HepG2 (cell line): ENCODE data around the gene ARCN1. TPM values are rescaled to one million over a fixed set of nuclear protein-coding genes. Genes with fewer than 3 reads are reported as not detected.

Experiments
- ARNT2 ChIP-seq: sonication (generic); formaldehyde crosslinking; IDR thresholded peaks from 2 replicates; pipeline ENCODE4 v1.8.0; 2022; ENCODE audit warnings: mild to moderate bottlenecking, low read depth, missing genetic modification reagents, moderate library complexity
- GTF2F1 ChIP-seq: fragments of 150-350 bp; IDR thresholded peaks from 2 replicates; pipeline ENCODE4 v1.6.1; 2014; ENCODE audit warnings: low read length
- HNRNPL ChIP-seq: fragments of 200-400 bp; formaldehyde crosslinking; IDR thresholded peaks from 2 replicates; pipeline ENCODE4 v1.6.1; 2017; ENCODE audit warnings: mild to moderate bottlenecking, low read depth, low read length
- KLF11 ChIP-seq: IDR thresholded peaks from 2 replicates; pipeline ENCODE4 v1.6.1; 2016; ENCODE audit warnings: missing compliant biosample characterization
- KLF16 ChIP-seq, 2 experiments: sonication (generic) in 1 of 2; formaldehyde crosslinking in 1 of 2; IDR thresholded peaks; 2 replicates each; pipeline versions ENCODE4 v1.6.1 to v1.8.0; 2016 to 2023; ENCODE audit warnings: missing genetic modification reagents in 2 of 2, missing compliant biosample characterization in 1 of 2
- TOE1 ChIP-seq: sonication (generic); formaldehyde crosslinking; IDR thresholded peaks from 2 replicates; pipeline ENCODE4 v1.4.0; 2020; ENCODE audit warnings: mild to moderate bottlenecking, missing genetic modification reagents
- ZNF607 ChIP-seq: sonication (generic); formaldehyde crosslinking; IDR thresholded peaks from 2 replicates; pipeline ENCODE4 v1.5.1; 2020; ENCODE audit warnings: missing genetic modification reagents, mild to moderate bottlenecking, borderline replicate concordance
- polyA plus RNA-seq, 8 experiments: library from polyadenylated mRNA; depleted of rRNA in 3 of 8; stranded (reverse) in 7 of 8; unstranded in 1 of 8; fragments of >200 nt; fragmentation: Illumina TruSeq in 4 of 8; extraction: Trizol in 4 of 8; gene quantifications; 2 replicates each; pipeline versions ENCODE4 v1.2.1 to v1.2.3, GENCODE V29; 2011 to 2016; ENCODE audit warnings: low read depth in 4 of 8, missing spikeins in 1 of 8, mixed read lengths in 1 of 8; ENCODE audit not compliant: insufficient read depth in 1 of 8
- total RNA-seq, 5 experiments: library from RNA; depleted of rRNA; stranded (reverse); fragments of >200 nt; fragmentation: Illumina TruSeq; extraction: Trizol; gene quantifications; 2 replicates each; pipeline ENCODE4 v1.2.3, GENCODE V29; 2016; ENCODE audit warnings: low read depth in 1 of 5
- TF ChIP-seq, protein P1 (sequence below), 2 experiments: IDR thresholded peaks; 2 replicates each; pipeline ENCODE4 v1.6.1; 2011 to 2012; ENCODE audit warnings: low read length in 2 of 2, borderline replicate concordance in 1 of 2, low read depth in 1 of 2, mild to moderate bottlenecking in 1 of 2, moderate library complexity in 1 of 2
- TF ChIP-seq, protein P2 (sequence below): IDR thresholded peaks from 2 replicates; pipeline ENCODE4 v1.6.1; 2016; ENCODE audit warnings: low read depth, borderline replicate concordance
- TF ChIP-seq, protein P3 (sequence below): IDR thresholded peaks from 2 replicates; pipeline ENCODE4 v1.6.1; 2012; ENCODE audit warnings: low read length, improper control_type of control experiment
- TF ChIP-seq, protein P4 (sequence below): sonication (generic); formaldehyde crosslinking; IDR thresholded peaks from 2 replicates; pipeline ENCODE4 v1.5.1; 2020; ENCODE audit warnings: mild to moderate bottlenecking, missing genetic modification reagents, moderate library complexity

The ARCN1 gene
- total and polyA plus RNA-seq, 2 of the 13 experiments (the other 11 are each of a cell fraction or from before 2014, with no cell fraction given) = 148 to 200 TPM

DNA sequence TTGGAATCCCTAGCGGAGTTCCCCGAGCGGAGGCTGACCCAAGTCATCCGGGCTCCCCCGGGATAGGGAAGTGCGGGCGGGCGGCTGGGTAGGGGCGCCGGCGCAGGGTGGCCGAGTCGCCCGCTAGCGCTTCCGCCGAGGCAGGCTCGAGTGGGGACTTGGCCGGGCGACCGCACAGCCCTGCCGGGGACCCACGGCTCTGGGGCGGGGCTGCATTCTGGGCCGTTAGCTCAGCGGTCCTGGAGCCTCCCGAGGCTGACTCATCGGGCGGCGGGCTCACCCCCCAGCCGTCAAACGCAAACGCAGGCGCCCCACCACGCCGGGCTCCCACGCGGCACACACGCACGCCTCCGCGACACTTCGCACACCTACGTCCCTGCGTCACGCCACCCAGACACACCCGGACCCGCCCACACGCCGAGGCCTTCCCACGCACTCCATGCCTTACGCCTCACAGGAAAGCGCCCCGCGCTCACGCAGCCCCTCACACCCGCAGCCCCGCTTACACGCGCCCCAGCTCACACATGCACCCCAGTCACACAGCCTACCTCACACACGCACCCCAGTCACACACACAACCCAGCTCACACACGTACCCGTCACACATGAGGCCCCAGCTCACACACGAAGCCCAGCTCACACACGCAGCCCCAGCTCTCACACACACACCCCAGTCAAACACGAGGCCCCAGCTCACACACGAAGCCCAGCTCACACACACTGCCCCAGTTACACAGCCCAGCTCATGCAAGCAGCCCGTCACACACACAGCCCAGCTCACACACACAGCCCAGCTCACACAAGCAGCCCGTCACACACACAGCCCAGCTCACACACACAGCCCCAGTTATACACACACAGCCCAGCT, 36.4 kb downstream of the ARCN1 start (continued):
- TF ChIP-seq, protein P1, sequence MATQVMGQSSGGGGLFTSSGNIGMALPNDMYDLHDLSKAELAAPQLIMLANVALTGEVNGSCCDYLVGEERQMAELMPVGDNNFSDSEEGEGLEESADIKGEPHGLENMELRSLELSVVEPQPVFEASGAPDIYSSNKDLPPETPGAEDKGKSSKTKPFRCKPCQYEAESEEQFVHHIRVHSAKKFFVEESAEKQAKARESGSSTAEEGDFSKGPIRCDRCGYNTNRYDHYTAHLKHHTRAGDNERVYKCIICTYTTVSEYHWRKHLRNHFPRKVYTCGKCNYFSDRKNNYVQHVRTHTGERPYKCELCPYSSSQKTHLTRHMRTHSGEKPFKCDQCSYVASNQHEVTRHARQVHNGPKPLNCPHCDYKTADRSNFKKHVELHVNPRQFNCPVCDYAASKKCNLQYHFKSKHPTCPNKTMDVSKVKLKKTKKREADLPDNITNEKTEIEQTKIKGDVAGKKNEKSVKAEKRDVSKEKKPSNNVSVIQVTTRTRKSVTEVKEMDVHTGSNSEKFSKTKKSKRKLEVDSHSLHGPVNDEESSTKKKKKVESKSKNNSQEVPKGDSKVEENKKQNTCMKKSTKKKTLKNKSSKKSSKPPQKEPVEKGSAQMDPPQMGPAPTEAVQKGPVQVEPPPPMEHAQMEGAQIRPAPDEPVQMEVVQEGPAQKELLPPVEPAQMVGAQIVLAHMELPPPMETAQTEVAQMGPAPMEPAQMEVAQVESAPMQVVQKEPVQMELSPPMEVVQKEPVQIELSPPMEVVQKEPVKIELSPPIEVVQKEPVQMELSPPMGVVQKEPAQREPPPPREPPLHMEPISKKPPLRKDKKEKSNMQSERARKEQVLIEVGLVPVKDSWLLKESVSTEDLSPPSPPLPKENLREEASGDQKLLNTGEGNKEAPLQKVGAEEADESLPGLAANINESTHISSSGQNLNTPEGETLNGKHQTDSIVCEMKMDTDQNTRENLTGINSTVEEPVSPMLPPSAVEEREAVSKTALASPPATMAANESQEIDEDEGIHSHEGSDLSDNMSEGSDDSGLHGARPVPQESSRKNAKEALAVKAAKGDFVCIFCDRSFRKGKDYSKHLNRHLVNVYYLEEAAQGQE (IDR thresholded peaks at IDR 0.05; ENCODE audit: borderline replicate concordance in 1 of 2, low read depth in 1 of 2, low read length in 2 of 2) = no peak
- TF ChIP-seq KLF16 (CRISPR knock-in tag; IDR thresholded peaks at IDR 0.05) (no peak), KLF11 (CRISPR knock-in tag) (no peak), ZNF607 (CRISPR knock-in tag) (no peak; the same call in 1 of the 2 replicates), TOE1 (CRISPR knock-in tag) (no peak), GTF2F1 (no peak), HNRNPL (no peak), ARNT2 (CRISPR knock-in tag) (no peak)
- TF ChIP-seq, protein P2, sequence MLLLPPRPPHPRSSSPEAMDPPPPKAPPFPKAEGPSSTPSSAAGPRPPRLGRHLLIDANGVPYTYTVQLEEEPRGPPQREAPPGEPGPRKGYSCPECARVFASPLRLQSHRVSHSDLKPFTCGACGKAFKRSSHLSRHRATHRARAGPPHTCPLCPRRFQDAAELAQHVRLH (CRISPR knock-in tag) = no peak
- TF ChIP-seq, protein P3, sequence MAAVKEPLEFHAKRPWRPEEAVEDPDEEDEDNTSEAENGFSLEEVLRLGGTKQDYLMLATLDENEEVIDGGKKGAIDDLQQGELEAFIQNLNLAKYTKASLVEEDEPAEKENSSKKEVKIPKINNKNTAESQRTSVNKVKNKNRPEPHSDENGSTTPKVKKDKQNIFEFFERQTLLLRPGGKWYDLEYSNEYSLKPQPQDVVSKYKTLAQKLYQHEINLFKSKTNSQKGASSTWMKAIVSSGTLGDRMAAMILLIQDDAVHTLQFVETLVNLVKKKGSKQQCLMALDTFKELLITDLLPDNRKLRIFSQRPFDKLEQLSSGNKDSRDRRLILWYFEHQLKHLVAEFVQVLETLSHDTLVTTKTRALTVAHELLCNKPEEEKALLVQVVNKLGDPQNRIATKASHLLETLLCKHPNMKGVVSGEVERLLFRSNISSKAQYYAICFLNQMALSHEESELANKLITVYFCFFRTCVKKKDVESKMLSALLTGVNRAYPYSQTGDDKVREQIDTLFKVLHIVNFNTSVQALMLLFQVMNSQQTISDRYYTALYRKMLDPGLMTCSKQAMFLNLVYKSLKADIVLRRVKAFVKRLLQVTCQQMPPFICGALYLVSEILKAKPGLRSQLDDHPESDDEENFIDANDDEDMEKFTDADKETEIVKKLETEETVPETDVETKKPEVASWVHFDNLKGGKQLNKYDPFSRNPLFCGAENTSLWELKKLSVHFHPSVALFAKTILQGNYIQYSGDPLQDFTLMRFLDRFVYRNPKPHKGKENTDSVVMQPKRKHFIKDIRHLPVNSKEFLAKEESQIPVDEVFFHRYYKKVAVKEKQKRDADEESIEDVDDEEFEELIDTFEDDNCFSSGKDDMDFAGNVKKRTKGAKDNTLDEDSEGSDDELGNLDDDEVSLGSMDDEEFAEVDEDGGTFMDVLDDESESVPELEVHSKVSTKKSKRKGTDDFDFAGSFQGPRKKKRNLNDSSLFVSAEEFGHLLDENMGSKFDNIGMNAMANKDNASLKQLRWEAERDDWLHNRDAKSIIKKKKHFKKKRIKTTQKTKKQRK = no peak
- TF ChIP-seq, protein P4, sequence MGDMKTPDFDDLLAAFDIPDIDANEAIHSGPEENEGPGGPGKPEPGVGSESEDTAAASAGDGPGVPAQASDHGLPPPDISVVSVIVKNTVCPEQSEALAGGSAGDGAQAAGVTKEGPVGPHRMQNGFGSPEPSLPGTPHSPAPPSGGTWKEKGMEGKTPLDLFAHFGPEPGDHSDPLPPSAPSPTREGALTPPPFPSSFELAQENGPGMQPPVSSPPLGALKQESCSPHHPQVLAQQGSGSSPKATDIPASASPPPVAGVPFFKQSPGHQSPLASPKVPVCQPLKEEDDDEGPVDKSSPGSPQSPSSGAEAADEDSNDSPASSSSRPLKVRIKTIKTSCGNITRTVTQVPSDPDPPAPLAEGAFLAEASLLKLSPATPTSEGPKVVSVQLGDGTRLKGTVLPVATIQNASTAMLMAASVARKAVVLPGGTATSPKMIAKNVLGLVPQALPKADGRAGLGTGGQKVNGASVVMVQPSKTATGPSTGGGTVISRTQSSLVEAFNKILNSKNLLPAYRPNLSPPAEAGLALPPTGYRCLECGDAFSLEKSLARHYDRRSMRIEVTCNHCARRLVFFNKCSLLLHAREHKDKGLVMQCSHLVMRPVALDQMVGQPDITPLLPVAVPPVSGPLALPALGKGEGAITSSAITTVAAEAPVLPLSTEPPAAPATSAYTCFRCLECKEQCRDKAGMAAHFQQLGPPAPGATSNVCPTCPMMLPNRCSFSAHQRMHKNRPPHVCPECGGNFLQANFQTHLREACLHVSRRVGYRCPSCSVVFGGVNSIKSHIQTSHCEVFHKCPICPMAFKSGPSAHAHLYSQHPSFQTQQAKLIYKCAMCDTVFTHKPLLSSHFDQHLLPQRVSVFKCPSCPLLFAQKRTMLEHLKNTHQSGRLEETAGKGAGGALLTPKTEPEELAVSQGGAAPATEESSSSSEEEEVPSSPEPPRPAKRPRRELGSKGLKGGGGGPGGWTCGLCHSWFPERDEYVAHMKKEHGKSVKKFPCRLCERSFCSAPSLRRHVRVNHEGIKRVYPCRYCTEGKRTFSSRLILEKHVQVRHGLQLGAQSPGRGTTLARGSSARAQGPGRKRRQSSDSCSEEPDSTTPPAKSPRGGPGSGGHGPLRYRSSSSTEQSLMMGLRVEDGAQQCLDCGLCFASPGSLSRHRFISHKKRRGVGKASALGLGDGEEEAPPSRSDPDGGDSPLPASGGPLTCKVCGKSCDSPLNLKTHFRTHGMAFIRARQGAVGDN (CRISPR knock-in tag) = peak; percentile 61
